VCaP (cell line): Measurements from ENCODE around the gene TXNRD3.

Source experiments
- H3K27ac ChIP-seq: fragments of 450-650 bp; 2 replicates; pipeline ENCODE4 v1.5.1; 2017
- CTCF ChIP-seq: fragments of 450-650 bp; conservative IDR thresholded peaks from 2 replicates; pipeline ENCODE4 v1.5.1; 2017; ENCODE audit warnings: mild to moderate bottlenecking, moderate library complexity

TXNRD3 gene

DNA sequence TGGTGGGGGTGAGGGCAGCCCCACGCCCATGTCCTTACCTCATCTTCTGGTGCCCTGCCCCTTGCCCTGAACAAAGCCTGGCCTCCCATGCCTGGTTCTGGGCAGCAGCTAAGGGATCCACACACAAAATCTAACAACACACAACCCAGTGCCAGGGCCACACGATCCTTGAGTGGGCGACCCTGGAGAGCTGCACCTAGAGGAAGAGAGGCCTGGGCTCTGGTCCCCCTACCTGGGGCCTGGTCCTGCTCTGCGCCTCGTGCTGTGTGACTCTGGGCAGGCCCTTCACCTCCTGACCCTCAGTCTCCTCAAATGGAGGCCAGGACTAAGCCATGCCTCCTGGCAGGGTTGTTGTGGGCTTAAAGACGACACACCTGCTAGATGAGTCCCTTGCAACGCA is 76.2 kb downstream of the TXNRD3 start:
- H3K27ac ChIP-seq, result no peak overlapping the region
- TF ChIP-seq CTCF, result no peak

DNA sequence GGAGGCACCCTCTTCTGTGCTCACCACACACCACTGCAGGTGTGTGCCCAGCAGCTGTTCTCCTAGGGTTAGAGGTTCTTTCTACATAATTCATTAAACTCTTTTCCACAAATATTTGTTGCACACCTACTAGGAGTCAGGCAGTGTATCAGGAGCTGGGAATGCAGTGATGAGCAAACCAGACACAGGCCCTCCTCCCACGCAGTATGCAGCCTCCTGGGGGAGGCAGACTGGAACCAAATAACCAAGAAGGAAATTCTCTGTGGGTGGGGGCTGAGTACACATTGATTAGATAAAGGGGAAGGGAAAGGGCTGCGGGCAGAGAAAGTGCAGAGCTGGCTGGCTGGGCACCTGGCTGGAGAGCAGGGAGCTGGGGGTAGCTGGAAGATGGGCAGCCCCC is 77.7 kb downstream of the TXNRD3 start:
- no peak overlapping the region for H3K27ac ChIP-seq
- TF ChIP-seq CTCF, result no peak

- H3K27ac ChIP-seq, result no peak overlapping the region
- TF ChIP-seq CTCF, result no peak
These were observed 81.3 kb downstream of the TXNRD3 start for GRCh38 chr3:126573492-126574117.

- H3K27ac ChIP-seq, result no peak overlapping the region
- no peak for TF ChIP-seq CTCF
These were observed 83.8 kb downstream of the TXNRD3 start for GRCh38 chr3:126571078-126571477.

GRCh38 chr3:126570103-126570541 is 84.8 kb downstream of the TXNRD3 start:
- H3K27ac ChIP-seq, result no peak overlapping the region
- TF ChIP-seq CTCF, result no peak

- no peak for TF ChIP-seq CTCF
- H3K27ac ChIP-seq, result no peak overlapping the region
These were observed 85.4 kb downstream of the TXNRD3 start for GRCh38 chr3:126569390-126569975.

DNA sequence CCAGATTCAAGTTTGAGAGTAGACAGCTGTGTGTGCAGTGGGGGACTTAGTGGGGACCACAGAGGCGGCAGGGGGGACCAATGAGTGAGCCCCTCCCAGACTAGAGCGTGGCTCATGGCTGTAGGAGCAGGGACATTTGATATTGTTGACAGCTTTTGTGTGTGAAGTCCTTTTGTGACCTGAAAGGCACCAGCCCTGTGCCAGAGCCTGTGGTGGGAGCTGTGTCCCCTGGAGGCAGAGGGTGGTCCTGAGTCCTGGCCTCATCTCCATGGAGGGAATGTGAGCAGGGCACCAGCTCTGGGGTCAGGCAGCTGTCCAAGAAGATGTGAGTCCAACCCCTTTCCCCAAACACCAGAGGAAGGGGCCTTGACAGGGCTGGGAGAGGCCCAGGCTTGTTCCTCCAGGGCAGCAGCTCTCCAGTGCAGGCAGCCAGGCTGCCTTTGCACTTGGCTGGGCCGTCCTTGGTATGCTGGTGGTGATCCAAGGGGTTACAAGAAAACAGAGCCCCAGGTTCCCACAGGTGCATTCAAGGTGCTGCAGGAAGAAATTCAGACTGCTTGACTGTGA is 86.1 kb downstream of the TXNRD3 start:
- no peak for TF ChIP-seq CTCF
- H3K27ac ChIP-seq, result no peak overlapping the region
